Activated T-cell treated with anti-CD3 and anti-CD28 coated beads, Interleukin-2, amount 50 U/mL, for 4 hours (primary cell): Measurements from ENCODE around the gene RBM18. TPM values are rescaled to one million over a fixed set of nuclear protein-coding genes. Genes with fewer than 3 reads are reported as not detected.
A peak's percentile ranks its signal among the peaks of the same experiment; 100 is the strongest.

Experiments
- ATAC-seq, 2 donors: fragments of 200-7000 bp; cut with Tn5 transposase; one replicate each; pipeline ENCODE4 v1.10.0; 2021
- DNase-seq: peaks from one replicate; pipeline ENCODE4 v3.0.0-alpha.2; 2020
- H3K27me3 Mint-ChIP-seq: one replicate; pipeline ENCODE4 v1.8.0; 2021; ENCODE audit warnings: low read depth, mixed read lengths
- H3K36me3 Mint-ChIP-seq: one replicate; pipeline ENCODE4 v1.8.0; 2022; ENCODE audit warnings: mixed read lengths; ENCODE audit not compliant: insufficient read depth
- H3K4me1 Mint-ChIP-seq: one replicate; pipeline ENCODE4 v1.8.0; 2021; ENCODE audit warnings: low read depth, mixed read lengths
- H3K4me3 Mint-ChIP-seq: one replicate; pipeline ENCODE4 v1.8.0; 2021; ENCODE audit warnings: mild to moderate bottlenecking, moderate library complexity, mixed read lengths
- H3K9me3 Mint-ChIP-seq: one replicate; pipeline ENCODE4 v1.8.0; 2021; ENCODE audit warnings: mixed read lengths
- total RNA-seq, 3 donors: library from RNA; stranded (reverse); gene quantifications; one replicate each; pipeline ENCODE4 v1.2.1, GENCODE V29; 2021

RBM18 gene
- total RNA-seq, 3 donors from 2014 or later, result 32.4 to 37.8 (median 36.2) TPM

DNA sequence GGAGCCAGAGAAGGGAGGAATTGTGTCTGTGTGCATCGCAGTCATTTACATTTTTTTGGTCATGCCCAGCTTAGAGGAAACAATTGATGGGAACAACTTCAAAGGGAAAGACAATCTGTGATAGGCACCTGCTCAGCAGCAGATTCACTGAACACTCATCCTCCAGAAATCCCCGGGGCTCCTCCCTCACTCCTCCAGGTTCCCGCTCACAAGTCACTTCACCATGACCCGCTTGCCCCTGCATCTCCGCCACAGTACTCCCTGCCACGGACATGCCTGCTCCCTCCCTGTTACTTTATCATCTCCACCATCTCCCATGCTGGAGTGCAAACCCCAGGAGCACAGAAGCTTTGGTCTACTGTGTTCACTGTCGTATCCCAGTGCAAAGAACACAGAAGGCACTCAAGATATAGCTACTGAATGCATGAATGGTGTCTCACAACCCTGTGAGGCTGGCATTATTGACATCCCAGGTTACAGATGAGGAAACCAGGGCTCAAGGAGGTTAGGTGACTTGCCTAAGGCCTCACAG lies 52.1 kb downstream of the RBM18 start:
- peaks cover 70% of the 10 kb centered on the region for H3K27me3 Mint-ChIP-seq
- peak overlapping the region; percentile 29 for H3K4me3 Mint-ChIP-seq
- no peaks in the 10 kb centered on the region for H3K9me3 Mint-ChIP-seq
- no peaks in the 10 kb centered on the region for H3K36me3 Mint-ChIP-seq
- peaks cover 7% of the 10 kb centered on the region for H3K4me1 Mint-ChIP-seq
- DNase-seq (no peak), ATAC-seq (no peak)

- Mint-ChIP-seq H3K36me3 (no peaks in the 10 kb centered on the region), H3K4me3 (no peak overlapping the region), H3K27me3 (peaks cover 53% of the 10 kb centered on the region), H3K4me1 (peaks cover 7% of the 10 kb centered on the region), H3K9me3 (no peaks in the 10 kb centered on the region)
- ATAC-seq (no peak), DNase-seq (no peak)
Measured at GRCh38 chr9:122209451-122209850, 55.2 kb downstream of the RBM18 start.

DNA sequence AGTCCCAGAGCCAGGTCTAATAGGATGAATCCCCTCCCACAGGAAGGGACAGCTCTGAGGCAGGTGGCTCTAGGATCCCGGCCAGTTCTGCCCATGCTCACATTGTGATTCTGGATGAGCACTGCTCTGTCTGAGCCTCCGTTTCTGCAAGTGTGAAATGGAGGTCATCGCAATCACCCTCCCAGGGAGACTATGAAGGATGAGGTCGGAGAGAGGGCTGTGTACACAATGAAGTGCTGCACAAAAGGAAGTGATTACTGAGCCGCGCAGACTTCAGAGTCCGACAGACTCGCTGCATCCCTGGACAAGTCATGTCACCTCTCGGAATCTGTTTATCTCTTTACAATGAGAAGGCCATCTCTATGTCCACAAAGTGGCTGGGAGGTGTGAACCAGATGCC lies 57.5 kb downstream of the RBM18 start:
- Mint-ChIP-seq H3K27me3 (peaks cover 37% of the 10 kb centered on the region), H3K9me3 (no peaks in the 10 kb centered on the region), H3K36me3 (no peaks in the 10 kb centered on the region), H3K4me1 (no peaks in the 10 kb centered on the region), H3K4me3 (no peak overlapping the region)
- ATAC-seq (no peak), DNase-seq (no peak)

- H3K9me3 Mint-ChIP-seq, result no peaks in the 10 kb centered on the region
- no peak for ATAC-seq
Measured at GRCh38 chr9:122206118-122207046, 58.3 kb downstream of the RBM18 start.

DNA sequence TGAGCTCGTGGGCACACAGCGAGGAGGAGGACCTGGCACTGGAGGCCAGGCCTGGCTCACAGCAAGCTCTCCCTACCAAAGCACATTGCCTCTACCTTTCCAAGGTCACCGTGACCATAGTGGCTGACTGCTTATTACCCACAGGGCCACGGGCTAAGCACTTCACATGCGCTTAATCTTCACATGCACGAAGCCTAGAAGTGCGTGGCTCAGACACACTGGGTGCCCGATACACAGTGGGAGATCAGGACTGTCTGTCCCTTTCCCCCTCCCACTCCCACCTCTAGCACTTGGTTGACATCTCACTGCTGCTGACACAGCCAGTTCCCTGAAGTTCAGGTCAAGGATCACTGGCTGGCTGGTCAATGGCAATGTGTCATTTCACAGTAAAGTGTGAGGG lies 59.5 kb downstream of the RBM18 start:
- DNase-seq, result no peak
- no peak for ATAC-seq
- H3K4me3 Mint-ChIP-seq, result no peak overlapping the region
- peaks cover 17% of the 10 kb centered on the region for H3K27me3 Mint-ChIP-seq
- no peaks in the 10 kb centered on the region for H3K36me3 Mint-ChIP-seq
- no peaks in the 10 kb centered on the region for H3K4me1 Mint-ChIP-seq
- no peaks in the 10 kb centered on the region for H3K9me3 Mint-ChIP-seq

More at GRCh38 chr9:122206118-122207046, 58.3 kb downstream of the RBM18 start:
- Mint-ChIP-seq H3K4me3 (no peak overlapping the region), H3K36me3 (no peaks in the 10 kb centered on the region), H3K27me3 (peaks cover 30% of the 10 kb centered on the region), H3K4me1 (no peaks in the 10 kb centered on the region)
- no peak for DNase-seq

DNA sequence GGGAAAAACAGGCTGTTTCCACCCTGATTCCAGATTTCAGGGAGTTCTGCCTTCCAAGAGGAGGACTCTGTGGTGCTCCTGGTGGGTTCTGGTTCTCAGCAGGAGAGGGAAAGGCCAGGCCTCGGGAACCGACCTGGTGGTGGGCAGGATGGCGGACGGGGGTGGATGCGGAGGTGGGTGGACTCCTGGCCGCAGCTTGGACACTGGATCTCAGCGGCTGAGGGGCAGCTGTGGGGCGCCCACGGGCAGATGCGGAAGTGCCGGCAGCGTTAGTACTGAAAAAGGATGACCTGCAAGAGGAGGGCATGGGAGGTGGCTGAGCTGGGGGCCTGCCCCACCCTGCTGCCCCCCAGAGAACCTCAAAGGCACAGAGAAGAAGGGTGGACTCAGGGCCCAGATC lies 60.1 kb downstream of the RBM18 start:
- peaks cover 15% of the 10 kb centered on the region for H3K27me3 Mint-ChIP-seq
- H3K4me1 Mint-ChIP-seq, result no peaks in the 10 kb centered on the region
- H3K4me3 Mint-ChIP-seq, result no peak overlapping the region
- H3K9me3 Mint-ChIP-seq, result no peaks in the 10 kb centered on the region
- no peak for DNase-seq
- no peaks in the 10 kb centered on the region for H3K36me3 Mint-ChIP-seq
- no peak for ATAC-seq

GRCh38 chr9:122204055-122204454 lies 60.6 kb downstream of the RBM18 start:
- Mint-ChIP-seq H3K27me3 (peaks cover 15% of the 10 kb centered on the region), H3K36me3 (no peaks in the 10 kb centered on the region), H3K9me3 (no peaks in the 10 kb centered on the region), H3K4me1 (no peaks in the 10 kb centered on the region), H3K4me3 (no peak overlapping the region)
- DNase-seq, result no peak
- no peak for ATAC-seq

DNA sequence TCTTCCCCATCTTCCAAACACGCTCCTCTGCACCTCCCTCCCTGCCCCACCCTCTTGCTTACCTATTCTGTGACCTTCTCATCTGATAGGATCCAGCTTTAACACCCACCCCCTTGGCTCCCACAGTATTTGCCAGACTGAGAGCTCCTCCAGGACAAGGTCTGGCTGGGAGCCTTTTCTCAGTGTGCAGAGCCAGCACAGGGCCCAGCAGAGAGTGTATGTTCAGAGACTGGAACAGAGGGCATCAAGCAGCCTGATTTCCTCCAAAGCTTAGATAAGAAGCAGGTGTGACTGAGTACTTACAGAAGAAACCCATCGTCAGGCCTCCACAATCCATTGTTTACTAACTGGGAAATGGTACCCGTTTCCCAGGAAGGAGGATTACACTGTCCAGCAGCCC lies 62.5 kb downstream of the RBM18 start:
- H3K4me3 Mint-ChIP-seq, result no peak overlapping the region
- H3K9me3 Mint-ChIP-seq, result no peaks in the 10 kb centered on the region
- no peak for ATAC-seq
- no peak for DNase-seq
- H3K4me1 Mint-ChIP-seq, result no peaks in the 10 kb centered on the region
- H3K27me3 Mint-ChIP-seq, result peaks cover 5% of the 10 kb centered on the region
- no peaks in the 10 kb centered on the region for H3K36me3 Mint-ChIP-seq

DNA sequence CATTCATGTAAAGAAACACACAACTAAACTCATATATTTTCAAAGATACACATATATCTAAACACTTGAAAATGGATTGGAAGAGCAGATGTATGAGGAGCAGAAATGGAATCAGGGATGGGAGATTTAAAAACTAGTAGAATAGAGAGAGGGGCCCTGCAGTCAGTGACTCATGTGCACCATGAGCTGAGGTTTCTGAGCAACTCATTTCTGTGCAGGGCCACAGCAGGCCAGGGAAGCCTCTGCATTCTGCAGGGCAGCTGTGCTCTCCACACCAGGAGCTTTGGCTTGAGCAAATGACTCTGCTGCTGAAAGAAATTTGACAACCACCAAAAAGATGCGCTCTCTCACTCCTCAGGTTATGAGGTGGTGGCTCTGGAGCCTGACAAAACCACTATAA lies 63.0 kb downstream of the RBM18 start:
- peaks cover 3% of the 10 kb centered on the region for H3K27me3 Mint-ChIP-seq
- no peak for DNase-seq
- H3K36me3 Mint-ChIP-seq, result no peaks in the 10 kb centered on the region
- no peak for ATAC-seq
- H3K9me3 Mint-ChIP-seq, result no peaks in the 10 kb centered on the region
- no peak overlapping the region for H3K4me3 Mint-ChIP-seq
- H3K4me1 Mint-ChIP-seq, result no peaks in the 10 kb centered on the region

DNA sequence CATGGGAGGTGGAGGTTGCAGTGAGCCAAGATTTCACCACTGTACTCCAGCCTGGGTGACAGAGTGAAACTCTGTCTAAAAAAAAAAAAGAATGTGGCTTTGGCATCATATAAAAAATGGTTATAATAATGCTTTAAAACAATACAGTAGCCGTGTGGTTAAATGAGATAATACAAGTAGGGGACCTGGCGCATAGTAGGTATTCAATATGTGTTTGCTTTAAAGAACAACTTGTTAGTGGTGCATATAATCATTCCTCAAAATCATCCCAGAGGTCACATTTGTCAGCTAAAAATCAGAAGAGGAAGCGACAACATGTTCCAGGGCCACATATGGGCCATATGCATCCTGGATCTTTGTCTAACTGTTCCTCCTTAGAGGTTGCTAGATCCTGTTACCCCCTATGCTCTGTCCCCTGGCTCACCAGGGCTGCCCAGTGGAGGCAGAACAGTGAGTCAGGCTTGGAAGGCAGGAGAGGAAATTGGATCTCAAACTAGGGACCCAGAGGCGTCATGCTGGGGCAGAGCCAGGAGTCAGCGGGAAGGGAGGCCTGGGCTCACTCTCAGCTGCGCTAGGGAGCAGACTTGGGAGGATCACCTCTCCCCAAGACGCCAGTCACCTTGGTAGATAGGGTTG lies 63.6 kb downstream of the RBM18 start:
- H3K9me3 Mint-ChIP-seq, result no peaks in the 10 kb centered on the region
- ATAC-seq (no peak), DNase-seq (no peak)
- H3K4me1 Mint-ChIP-seq, result no peaks in the 10 kb centered on the region
- peaks cover 2% of the 10 kb centered on the region for H3K27me3 Mint-ChIP-seq
- H3K4me3 Mint-ChIP-seq, result no peak overlapping the region
- no peaks in the 10 kb centered on the region for H3K36me3 Mint-ChIP-seq

DNA sequence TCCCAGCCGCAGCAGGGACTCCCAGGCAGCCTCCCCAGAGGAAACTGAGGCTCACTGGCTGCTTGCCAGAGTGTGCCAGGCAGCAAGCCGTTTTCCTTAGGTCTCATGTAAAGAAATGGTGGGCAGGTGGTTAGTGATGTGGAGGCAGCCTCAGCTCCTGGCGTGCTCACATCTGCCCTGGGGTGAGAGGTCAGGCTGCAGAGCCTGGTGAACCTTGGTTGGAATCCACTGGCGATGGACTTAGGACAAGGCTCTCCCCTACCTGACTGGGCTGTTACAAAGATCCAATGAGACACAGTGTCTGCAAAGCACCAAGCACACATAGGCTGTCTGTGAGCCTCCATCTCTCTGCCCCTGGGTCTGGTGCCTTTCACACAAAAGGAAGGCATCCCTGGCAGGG lies 66.8 kb downstream of the RBM18 start:
- H3K9me3 Mint-ChIP-seq, result no peaks in the 10 kb centered on the region
- no peaks in the 10 kb centered on the region for H3K36me3 Mint-ChIP-seq
- H3K4me3 Mint-ChIP-seq, result no peak overlapping the region
- no peak for DNase-seq
- no peak for ATAC-seq
- peaks cover 2% of the 10 kb centered on the region for H3K27me3 Mint-ChIP-seq
- no peaks in the 10 kb centered on the region for H3K4me1 Mint-ChIP-seq

GRCh38 chr9:122197426-122197825 lies 67.2 kb downstream of the RBM18 start:
- no peak for DNase-seq
- H3K27me3 Mint-ChIP-seq, result peaks cover 2% of the 10 kb centered on the region
- H3K4me1 Mint-ChIP-seq, result no peaks in the 10 kb centered on the region
- H3K36me3 Mint-ChIP-seq, result no peaks in the 10 kb centered on the region
- no peak for ATAC-seq
- H3K4me3 Mint-ChIP-seq, result no peak overlapping the region
- H3K9me3 Mint-ChIP-seq, result no peaks in the 10 kb centered on the region

DNA sequence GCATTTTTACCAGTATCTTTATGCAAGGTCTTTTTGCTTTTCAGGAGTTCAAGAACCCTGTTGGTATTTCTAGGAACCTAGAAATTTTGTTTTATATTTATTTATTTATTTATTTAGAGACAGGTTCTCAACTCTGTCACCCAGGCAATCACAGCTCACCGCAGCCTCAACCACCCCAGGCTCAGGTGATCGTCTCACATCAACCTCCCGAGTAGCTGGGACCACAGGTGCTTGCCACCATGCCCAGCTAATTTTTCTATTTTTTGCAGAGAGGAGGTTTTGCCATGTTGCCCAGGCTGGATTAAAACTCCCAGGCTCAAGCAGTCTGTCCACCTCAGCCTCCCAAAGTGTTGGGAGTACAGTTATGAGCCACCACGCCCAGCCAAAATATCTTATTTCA lies 68.8 kb downstream of the RBM18 start:
- DNase-seq, result no peak
- ATAC-seq, result no peak
- Mint-ChIP-seq H3K4me3 (no peak overlapping the region), H3K4me1 (no peaks in the 10 kb centered on the region), H3K27me3 (peaks cover 2% of the 10 kb centered on the region), H3K9me3 (no peaks in the 10 kb centered on the region), H3K36me3 (no peaks in the 10 kb centered on the region)

GRCh38 chr9:122193651-122194050 lies 71.0 kb downstream of the RBM18 start:
- ATAC-seq (no peak), DNase-seq (no peak)
- Mint-ChIP-seq H3K36me3 (no peaks in the 10 kb centered on the region), H3K4me3 (no peak overlapping the region), H3K27me3 (peaks cover 2% of the 10 kb centered on the region), H3K4me1 (no peaks in the 10 kb centered on the region), H3K9me3 (no peaks in the 10 kb centered on the region)
